CD4-positive, alpha-beta T cell (primary cell): Measurements from ENCODE around the gene HSPA14. TPM values are rescaled to one million over a fixed set of nuclear protein-coding genes. Genes with fewer than 3 reads are reported as not detected.

Source experiments
- ATAC-seq: fragments of 200-7000 bp; cut with Tn5 transposase; one replicate; pipeline ENCODE4 v1.10.0; 2022; ENCODE audit warnings: mild to moderate bottlenecking; ENCODE audit not compliant: poor library complexity
- CTCF ChIA-PET: fragments of 350-600 bp; sonication (Branson Sonifier 250); formaldehyde crosslinking; loops from one replicate; lab custom pipeline; 2021; ENCODE audit warnings: antibody characterized with exemption, inconsistent platforms; lab: Charles Lee
- POLR2A ChIA-PET: fragments of 350-600 bp; sonication (Branson Sonifier 250); formaldehyde crosslinking; loops from one replicate; lab custom pipeline; 2021; ENCODE audit warnings: antibody characterized with exemption, inconsistent platforms; lab: Charles Lee
- DNase-seq, 14 experiments: peaks; one replicate each; pipeline ENCODE4 v3.0.0-alpha.2; 2013 to 2020; ENCODE audit warnings: mixed read lengths in 2 of 14
- H3K27ac ChIP-seq, 2 donors: one replicate each; pipeline versions ENCODE4 v1.5.1 to v1.7.0; 2013; ENCODE audit warnings: low read length in 2 of 2, low read depth in 1 of 2, mild to moderate bottlenecking in 1 of 2
- H3K27me3 ChIP-seq, 2 experiments: 1 replicate in 1 of 2; 2 replicates in 1 of 2; pipeline versions ENCODE4 v1.6.1 to v1.7.0; 2013; ENCODE audit warnings: low read length in 2 of 2, control low read depth in 1 of 2, mild to moderate bottlenecking in 1 of 2, moderate library complexity in 1 of 2; ENCODE audit not compliant: insufficient read depth in 2 of 2, control insufficient read depth in 1 of 2
- H3K36me3 ChIP-seq: one replicate; pipeline ENCODE4 v1.6.1; 2013; ENCODE audit warnings: low read length, control low read depth; ENCODE audit not compliant: insufficient read depth
- H3K4me1 ChIP-seq: one replicate; pipeline ENCODE4 v1.6.1; 2013; ENCODE audit warnings: low read length, control low read depth; ENCODE audit not compliant: insufficient read depth
- H3K4me3 ChIP-seq: one replicate; pipeline ENCODE4 v1.5.1; 2013; ENCODE audit warnings: mild to moderate bottlenecking, low read length, moderate library complexity
- H3K9me3 ChIP-seq, 2 experiments: 1 replicate in 1 of 2; 2 replicates in 1 of 2; pipeline versions ENCODE4 v1.6.1 to v1.7.0; 2013; ENCODE audit warnings: low read length in 2 of 2, mild to moderate bottlenecking in 2 of 2, control low read depth in 1 of 2, moderate library complexity in 1 of 2; ENCODE audit not compliant: control insufficient read depth in 1 of 2, insufficient read depth in 1 of 2
- H3K27ac Mint-ChIP-seq: one replicate; pipeline ENCODE4 v1.8.0; 2020; ENCODE audit warnings: mixed read lengths
- H3K27me3 Mint-ChIP-seq: one replicate; pipeline ENCODE4 v1.8.0; 2021; ENCODE audit warnings: mixed read lengths
- H3K36me3 Mint-ChIP-seq: one replicate; pipeline ENCODE4 v1.8.0; 2021; ENCODE audit warnings: low read depth, mixed read lengths
- H3K4me1 Mint-ChIP-seq: one replicate; pipeline ENCODE4 v1.8.0; 2021; ENCODE audit warnings: low read depth, mixed read lengths
- H3K4me3 Mint-ChIP-seq: one replicate; pipeline ENCODE4 v1.8.0; 2020; ENCODE audit warnings: mild to moderate bottlenecking, mixed read lengths
- H3K9me3 Mint-ChIP-seq: one replicate; pipeline ENCODE4 v1.8.0; 2020; ENCODE audit warnings: mixed read lengths
- intact Hi-C, 2 experiments: fragments of 100-400 bp; cut with DNase I in 1 of 2; cut with micrococcal nuclease in 1 of 2; formaldehyde crosslinking; loops; one replicate each; pipeline versions ENCODE4 v1.15.1 to v1.9.0; 2023 to 2025; cut with DNase I, micrococcal nuclease
- total RNA-seq, 174 experiments: library from RNA in 2 of 174; stranded (reverse) in 2 of 174; gene quantifications; one replicate each; pipeline ENCODE4 v1.2.3 and lab custom pipeline; 2021 to 2026
- TF ChIP-seq, protein P1 (sequence below): fragments of 200-600 bp; IDR thresholded peaks from one replicate; pipeline ENCODE4 v1.8.0; 2022; ENCODE audit warnings: antibody characterized with exemption, mild to moderate bottlenecking

The HSPA14 gene
- total RNA-seq, 2 experiments from 2014 or later = 29.1 to 33.4 TPM

DNA sequence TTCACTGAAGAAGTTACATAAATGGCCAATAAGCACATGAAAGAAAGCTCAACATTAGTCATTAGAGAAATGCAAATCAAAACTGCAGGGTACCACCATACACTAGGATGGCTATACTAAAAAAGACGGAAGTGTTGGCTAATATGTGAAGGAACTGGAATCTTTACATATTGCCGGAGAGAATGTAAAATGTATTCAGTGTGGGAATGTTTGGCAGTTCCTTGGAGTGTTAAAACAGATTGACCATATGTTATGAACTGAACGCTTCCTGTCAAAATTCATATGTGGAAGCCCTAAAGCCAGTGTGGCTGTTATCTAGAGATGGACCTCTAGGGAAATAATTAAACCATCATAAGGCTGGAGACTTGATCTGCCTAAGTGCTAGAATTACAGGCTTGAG, 73.7 kb downstream of the HSPA14 start:
- no peaks in the 10 kb centered on the region for H3K4me1 ChIP-seq
- H3K36me3 ChIP-seq = peaks cover 78% of the 10 kb centered on the region
- ChIA-PET POLR2A (interaction anchor here (0.6 kb wide), 1 partner anchor 342 kb away, joined by 3 read pairs; no protein-coding TSS in a partner anchor), CTCF (no interaction called here)
- Mint-ChIP-seq H3K4me3 (no peak overlapping the region), H3K27ac (no peak overlapping the region), H3K27me3 (no peaks in the 10 kb centered on the region), H3K36me3 (peaks cover 95% of the 10 kb centered on the region), H3K9me3 (peaks cover 2% of the 10 kb centered on the region), H3K4me1 (peaks cover 28% of the 10 kb centered on the region)
- no peak for ATAC-seq
- no peak overlapping the region for H3K27ac ChIP-seq
- DNase-seq = no peak
- H3K9me3 ChIP-seq = peaks cover 2 to 5% of the 10 kb centered on the region in 2 experiments
- intact Hi-C loops = no loop called here
- no peaks in the 10 kb centered on the region for H3K27me3 ChIP-seq
- TF ChIP-seq, protein P1, sequence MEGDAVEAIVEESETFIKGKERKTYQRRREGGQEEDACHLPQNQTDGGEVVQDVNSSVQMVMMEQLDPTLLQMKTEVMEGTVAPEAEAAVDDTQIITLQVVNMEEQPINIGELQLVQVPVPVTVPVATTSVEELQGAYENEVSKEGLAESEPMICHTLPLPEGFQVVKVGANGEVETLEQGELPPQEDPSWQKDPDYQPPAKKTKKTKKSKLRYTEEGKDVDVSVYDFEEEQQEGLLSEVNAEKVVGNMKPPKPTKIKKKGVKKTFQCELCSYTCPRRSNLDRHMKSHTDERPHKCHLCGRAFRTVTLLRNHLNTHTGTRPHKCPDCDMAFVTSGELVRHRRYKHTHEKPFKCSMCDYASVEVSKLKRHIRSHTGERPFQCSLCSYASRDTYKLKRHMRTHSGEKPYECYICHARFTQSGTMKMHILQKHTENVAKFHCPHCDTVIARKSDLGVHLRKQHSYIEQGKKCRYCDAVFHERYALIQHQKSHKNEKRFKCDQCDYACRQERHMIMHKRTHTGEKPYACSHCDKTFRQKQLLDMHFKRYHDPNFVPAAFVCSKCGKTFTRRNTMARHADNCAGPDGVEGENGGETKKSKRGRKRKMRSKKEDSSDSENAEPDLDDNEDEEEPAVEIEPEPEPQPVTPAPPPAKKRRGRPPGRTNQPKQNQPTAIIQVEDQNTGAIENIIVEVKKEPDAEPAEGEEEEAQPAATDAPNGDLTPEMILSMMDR = no peak
- H3K4me3 ChIP-seq = no peak overlapping the region

DNA sequence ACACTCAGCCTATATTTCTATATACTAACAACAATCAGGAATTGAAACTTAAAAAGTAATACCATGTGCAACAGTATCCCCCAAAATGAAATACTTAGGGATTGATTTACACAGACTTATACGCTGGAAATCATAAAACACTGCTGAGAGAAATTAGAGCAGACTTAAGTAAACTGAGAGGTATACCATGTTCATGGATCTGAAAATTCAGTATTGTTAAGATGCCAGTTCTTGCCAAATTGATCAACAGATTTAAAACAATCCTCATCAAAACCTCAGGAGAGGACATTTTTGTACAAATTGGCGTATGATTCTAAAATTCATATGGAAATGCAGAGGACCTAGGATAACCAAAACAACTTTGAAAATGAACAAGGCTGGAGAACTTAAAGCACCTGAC, 78.5 kb downstream of the HSPA14 start:
- intact Hi-C loops = no loop called here
- H3K4me3 ChIP-seq = no peak overlapping the region
- peaks cover 5% of the 10 kb centered on the region for H3K9me3 Mint-ChIP-seq
- TF ChIP-seq, protein P1 = no peak
- no peak for DNase-seq
- peak overlapping the region; percentile 65 for H3K27ac Mint-ChIP-seq
- ATAC-seq = no peak
- no peak overlapping the region for H3K27ac ChIP-seq
- no peaks in the 10 kb centered on the region for H3K27me3 Mint-ChIP-seq
- no peaks in the 10 kb centered on the region for H3K27me3 ChIP-seq
- H3K4me1 ChIP-seq = no peaks in the 10 kb centered on the region
- H3K36me3 ChIP-seq = peaks cover 86% of the 10 kb centered on the region
- POLR2A ChIA-PET = no interaction called here
- no peak overlapping the region for H3K4me3 Mint-ChIP-seq
- H3K9me3 ChIP-seq = peaks cover 4 to 17% of the 10 kb centered on the region in 2 experiments
- CTCF ChIA-PET = no interaction called here
- peaks cover 98% of the 10 kb centered on the region for H3K36me3 Mint-ChIP-seq
- H3K4me1 Mint-ChIP-seq = peaks cover 20% of the 10 kb centered on the region

DNA sequence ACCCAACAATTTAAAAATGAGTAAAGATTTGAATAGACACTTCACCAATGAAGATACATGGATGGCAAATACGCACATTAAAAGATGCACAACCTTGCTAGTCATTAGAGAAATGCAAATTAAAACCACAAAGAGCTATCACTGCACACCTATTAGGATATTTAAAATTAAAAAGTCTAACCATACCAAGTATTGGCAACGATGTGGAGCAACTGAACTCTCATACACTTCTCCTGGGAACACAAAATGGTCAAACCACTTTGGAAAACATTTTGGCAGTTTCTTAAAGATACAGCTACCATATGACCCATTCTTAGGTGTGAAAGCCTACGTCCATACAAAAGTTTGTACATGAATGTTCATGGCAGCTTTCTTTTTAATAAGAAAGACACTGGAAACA, 79.7 kb downstream of the HSPA14 start:
- peaks cover 88% of the 10 kb centered on the region for H3K36me3 ChIP-seq
- no peaks in the 10 kb centered on the region for H3K27me3 ChIP-seq
- no peaks in the 10 kb centered on the region for H3K4me1 ChIP-seq
- intact Hi-C loops = no loop called here
- peaks cover 4 to 17% of the 10 kb centered on the region in 2 experiments for H3K9me3 ChIP-seq
- H3K4me3 ChIP-seq = no peak overlapping the region
- Mint-ChIP-seq H3K4me3 (no peak overlapping the region), H3K9me3 (peaks cover 5% of the 10 kb centered on the region), H3K27me3 (no peaks in the 10 kb centered on the region), H3K4me1 (peaks cover 19% of the 10 kb centered on the region), H3K27ac (no peak overlapping the region), H3K36me3 (peaks cover 98% of the 10 kb centered on the region)
- POLR2A ChIA-PET = no interaction called here
- H3K27ac ChIP-seq = no peak overlapping the region
- ATAC-seq = no peak
- CTCF ChIA-PET = interaction anchor here (0.6 kb wide), 2 partner anchors 34 to 406 kb away, joined by 3 read pairs; no protein-coding TSS in a partner anchor
- TF ChIP-seq, protein P1 = no peak
- DNase-seq = no peak
